ENCODE measurements around the gene MOGAT2.
"Not testable (repeated sequence)": the region's sequence is repeated elsewhere in the genome, so short reads cannot be mapped to it uniquely, and the experiment has no call there.

MOGAT2 gene

DNA sequence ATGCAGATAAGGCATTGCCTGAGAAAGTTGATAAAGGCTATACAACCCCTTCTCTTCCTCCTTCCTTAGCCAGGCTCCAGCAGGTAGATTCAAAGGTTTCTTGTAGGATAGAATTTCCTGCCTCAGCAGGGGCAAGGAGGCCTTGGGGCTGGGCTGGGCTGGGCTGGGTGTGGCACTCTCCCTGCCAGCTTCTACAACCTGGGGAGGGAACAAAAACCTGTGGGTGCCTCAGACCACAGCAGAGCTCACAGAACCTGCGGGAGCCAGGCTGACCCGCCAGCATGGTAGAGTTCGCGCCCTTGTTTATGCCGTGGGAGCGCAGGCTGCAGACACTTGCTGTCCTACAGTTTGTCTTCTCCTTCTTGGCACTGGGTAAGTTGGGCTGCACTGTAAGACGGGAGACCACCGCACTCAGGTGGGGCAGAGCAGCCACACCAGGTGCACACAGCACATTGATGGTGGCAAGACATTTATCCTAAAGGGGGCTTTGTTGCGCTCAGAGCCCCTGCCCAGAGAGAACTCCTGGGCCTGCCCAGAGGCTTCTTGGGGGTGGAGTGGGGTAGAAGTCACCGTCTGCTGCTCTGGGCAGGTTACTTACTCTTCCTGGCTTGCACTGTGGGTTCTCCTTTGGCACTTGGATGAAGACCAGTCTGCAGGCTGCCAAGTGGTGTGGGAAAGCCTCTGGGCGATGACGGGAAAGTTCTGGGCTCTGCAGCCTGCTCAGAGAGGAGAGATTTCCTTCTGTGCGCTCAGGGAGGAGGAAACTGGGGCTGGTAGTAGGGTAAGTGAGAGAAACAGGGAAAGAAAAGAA, at the start of gene MOGAT2:
Gene MOGAT2, plus strand, starts transcription at position 231 of the 811 bp plus-strand sequence. Its CDS starts 51 bp downstream, at position 282.
- DNase-seq (ENCODE audit: low spot score), result no peak

DNA sequence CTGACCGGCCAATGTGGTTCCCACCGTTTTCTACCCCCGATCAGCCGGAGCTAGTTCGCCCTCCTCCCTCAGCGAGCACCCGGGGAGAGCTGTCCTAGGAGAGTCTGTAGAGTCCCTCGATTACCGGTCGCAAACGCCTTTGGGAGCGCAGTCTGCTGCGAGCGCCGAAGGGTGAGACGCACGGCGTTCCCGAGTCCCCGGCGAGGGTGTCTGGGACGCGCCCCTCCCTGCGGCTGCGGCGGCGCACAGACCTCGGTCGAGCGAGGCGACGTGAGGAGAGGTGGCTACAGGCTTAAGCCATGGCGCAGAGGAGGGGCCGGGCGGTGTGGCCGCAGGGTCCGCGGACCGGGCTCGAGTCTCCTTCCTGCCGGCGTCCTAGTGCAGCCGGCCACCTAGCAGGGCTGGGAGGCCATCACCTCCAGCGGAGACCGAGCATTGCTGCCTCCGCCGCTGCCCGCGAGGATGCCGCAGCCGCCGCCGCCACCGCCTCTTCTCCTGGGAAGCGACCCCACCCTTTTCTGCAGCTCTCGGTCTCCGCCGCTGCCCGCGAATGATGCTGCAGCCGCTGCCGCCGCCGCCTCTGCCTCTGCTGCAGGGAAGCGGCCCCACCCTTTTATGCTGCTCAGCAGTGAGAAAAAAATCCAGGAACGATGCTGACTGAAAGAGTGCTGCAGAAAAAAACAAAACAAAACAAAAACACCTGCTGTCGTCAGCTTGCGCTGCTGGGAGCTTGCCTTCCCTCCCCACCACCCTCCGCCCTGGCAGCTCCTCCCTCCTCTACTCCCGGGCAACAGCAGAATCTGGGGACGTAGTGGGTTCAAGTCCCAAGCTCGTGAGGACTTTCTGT, 49.0 kb upstream of the MOGAT2 start, which contains the start of gene MAP6:
Gene MAP6, minus strand, starts transcription at position 588 of the 847 bp plus-strand sequence. CDS start 669 bp downstream, outside the sequence.
- DNase-seq (ENCODE audit: low spot score), result no peak

DNA sequence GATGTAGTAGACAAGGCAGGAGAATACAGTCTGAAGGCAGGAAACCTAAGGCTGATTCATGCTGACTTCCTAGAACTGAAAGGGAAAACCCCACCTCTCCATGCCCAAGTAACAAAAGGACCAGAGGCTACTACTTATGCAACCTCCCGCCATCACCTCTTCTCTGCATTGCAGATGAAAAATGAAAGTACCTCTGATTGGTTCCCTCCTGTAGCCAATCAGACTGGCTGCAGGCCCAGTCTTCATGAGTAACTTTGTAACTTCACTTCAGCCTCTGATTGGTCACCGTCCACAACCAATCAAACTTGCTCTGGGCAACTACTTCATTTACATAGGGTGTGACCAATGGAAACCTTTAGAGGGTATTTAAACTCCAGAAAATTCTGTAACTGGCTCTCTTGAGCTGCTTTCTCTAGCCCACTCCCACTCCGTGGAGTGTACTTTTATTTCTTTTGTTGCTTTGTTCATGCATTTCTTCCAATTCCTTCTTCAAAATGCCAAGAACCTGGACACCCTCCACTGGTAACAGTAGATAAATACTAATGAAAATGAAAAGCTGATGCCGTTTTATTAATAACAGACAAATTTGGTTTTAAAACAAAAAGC, 43.6 kb upstream of the MOGAT2 start:
- no peak for DNase-seq (ENCODE audit: low spot score)

DNA sequence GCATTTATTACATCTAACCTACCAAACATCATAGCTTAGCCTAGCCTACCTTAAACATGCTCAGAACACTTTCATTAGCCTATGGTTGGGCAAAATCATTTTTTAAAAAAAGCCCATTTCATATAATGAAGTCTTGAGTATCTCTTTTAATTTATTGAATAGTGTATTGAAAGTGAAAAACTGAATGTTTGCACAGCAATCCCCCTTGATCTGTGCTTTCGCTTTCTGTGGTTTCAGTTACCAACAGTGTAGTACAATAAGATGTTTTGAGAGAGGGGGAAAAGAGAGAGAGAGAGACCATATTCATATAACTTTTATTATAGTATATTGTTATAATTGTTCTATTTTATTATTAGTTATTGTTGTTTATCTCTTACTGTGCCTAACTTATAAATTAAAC, 40.4 kb upstream of the MOGAT2 start:
- DNase-seq (ENCODE audit: low spot score), result no peak

DNA sequence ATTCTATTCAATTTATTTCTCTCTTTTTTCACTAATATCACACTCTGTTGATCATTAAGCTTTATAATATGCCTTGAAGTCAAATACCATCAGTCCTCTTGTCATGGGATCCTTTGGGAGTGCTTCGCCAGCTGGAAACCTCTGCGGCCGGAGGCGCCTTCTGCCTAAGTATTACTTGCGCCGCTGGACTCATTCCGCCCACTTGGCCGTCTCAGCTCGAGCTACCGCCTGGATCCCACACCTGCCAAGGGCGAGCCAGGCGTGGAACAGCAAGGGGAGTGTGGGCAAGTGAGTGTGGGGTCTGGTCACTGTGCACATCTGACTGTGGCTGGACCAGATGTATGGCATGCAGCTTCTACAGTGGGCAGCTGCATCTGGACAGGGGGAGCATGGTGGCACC, 39.7 kb upstream of the MOGAT2 start:
- no peak for DNase-seq (ENCODE audit: low spot score)

DNA sequence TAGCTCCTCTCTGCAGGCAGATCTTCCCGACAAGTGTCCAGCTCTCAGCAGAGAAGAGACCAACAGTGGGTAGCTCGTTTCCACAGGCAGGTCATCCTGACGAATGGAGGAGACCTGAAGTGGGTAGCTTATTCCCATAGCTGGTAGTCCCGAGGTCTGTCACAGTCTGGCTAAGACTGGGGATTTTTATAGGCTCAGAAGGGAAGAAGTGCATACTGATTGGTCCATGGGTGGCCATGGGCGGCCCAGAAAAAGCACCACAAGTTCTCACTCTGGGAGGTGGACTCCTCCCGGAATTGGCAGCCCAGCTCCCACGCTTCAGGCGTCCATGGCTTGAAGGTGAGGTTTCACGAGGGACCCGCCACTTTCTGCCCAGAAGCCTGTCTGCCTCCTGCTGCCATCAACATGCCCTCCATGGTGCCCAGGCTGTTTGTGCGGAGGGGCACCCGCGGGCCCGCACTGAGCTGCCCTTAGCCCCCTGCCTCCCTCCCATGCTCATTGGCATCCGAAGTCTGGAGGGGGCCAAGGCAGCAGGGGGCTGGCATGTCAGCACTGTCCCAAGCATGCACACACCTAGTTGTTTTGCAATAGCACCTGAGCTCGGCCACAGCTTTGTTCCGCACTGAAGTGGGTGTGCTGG, 38.9 kb upstream of the MOGAT2 start:
- DNase-seq (ENCODE audit: low spot score), result no peak

DNA sequence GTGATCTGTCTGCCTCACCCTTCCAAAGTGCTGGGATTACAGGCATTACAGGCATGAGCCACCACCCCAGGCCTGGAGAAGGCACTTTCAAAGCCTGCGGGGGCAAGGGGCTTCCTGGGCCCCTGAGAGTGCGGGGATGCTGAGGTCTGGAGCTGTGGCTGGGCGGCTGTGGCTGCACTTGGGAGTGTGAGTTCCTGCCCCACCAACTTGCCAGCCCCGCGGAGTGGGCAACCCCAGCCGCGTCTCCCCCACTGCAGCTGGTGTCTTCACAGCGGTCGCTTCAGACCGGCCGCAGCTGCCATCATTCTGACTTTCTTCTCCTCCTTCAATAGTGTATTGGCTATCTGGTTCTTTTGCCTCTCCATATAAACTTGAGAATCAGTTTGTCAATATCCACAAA, 38.1 kb upstream of the MOGAT2 start:
- no peak for DNase-seq (ENCODE audit: low spot score)

DNA sequence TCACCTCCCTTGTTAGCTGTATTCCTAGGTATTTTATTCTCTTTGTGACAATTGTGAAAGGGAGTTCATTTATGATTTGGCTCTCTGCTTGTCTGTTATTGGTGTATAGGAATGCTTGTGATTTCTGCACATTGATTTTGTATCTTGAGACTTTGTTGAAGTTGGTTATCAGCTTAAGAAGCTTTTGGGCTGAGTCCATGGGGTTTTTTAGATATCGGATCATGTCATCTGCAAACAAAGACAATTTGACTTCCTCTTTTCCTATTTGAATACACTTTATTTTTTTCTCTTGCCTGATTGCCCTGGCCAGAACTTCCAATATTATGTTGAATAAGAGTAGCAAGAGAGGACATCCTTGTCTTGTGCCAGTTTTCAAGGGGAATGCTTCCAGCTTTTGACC, 33.8 kb upstream of the MOGAT2 start:
- not testable (repeated sequence) for DNase-seq (ENCODE audit: low spot score)

DNA sequence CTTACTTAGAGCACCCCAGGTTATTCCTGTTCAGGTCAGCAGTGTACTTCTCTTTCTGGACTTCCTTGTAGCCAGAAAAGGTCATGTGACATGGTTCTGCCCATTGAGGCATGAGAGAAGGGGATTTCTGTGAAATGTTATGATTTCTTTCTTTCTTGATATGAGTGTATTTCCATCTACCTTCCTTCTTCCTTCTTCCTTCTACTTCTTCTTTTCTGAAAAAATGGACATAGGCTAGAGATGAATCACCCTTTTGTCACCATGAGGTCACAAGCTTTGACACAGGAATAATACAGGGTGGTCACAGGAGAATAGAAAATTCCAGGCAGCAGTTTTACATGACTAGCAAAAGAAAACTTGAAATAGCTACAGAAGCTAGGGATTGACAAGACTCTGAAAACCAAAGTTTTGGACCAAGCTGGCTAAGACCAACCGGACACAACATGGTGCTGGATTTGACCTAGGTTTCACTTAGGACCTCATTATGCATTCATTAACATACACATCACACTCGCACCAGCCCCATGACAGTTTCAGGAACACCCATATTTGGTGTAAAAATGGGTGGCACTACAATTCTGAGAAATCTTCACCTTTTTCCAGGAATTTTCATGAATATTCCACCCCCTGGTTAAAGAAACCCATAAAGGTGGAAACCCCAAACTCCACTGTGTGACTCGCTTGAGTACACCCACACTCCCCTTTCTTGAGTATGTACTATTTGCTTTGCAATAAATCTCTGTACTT, 27.6 kb upstream of the MOGAT2 start:
- no peak for DNase-seq (ENCODE audit: low spot score)

DNA sequence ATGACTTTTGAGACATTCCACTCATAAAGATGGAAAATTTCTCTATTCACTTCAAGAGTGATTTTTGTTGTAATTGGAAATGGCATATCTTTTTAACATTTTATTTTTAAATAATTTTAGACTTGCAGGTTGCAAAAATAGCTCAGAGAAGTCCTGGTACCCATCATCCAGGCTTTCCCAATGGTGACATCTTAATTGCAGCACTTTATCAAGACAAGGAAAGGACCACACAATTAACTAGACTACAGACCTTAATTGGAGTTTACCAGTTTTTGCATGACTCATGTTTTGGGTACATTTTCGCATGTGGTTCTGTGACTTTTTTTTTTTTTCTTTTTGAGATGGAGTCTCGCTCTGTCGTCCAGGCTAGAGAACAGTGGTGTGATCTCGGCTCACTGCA, 25.8 kb upstream of the MOGAT2 start:
- no peak for DNase-seq (ENCODE audit: low spot score)

DNA sequence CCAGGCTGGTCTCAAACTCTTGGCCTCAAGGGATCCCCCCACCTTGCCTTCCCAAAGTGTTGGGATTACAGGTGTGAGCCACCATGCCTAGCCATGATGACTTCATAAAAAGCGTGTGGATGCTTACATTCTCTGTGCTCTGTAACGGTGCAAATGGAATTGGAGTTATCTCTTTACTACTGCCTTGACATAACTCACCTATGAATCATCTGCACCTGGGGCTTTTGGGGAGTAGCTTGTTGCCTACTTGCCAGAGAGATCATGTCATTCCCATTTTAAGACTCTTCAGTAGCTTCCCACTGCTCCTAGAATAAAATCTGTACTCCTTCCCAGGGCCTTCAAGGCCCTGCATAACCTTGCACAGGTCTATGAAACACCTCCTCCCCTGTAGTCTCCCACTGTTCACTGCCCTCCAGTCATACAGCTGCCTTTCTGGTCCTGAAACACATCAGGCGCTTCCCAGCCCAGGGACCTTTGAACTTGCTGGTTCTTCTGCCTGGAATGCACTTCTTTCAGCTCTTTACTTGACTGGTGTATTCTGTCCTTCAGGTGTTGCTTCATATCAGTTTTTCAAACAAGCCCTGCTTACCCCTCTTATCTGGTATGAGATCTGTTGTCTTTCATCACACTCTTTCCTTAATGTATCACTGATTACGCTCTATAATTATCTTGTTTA, 19.6 kb upstream of the MOGAT2 start:
- no peak for DNase-seq (ENCODE audit: low spot score)

DNA sequence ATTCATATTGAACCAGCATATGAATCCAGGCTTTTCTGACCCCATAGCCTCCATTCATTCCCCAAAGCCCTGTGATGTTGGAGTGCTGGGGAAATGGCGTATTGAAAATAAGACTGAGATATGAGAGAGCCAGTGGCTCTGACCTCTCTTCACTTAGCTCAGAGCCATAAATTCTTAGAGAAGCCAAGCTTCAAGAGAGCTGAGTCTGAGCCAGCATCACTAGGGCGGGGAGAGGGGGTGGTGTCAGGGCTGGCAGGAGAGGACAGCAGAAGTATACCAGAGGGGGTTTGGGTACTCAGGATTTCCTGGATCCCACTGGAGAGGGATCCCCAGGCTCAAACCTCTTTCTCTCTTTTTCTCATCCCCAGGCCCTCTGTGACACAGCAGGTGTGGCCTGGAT, 16.7 kb upstream of the MOGAT2 start:
- no peak for DNase-seq (ENCODE audit: low spot score)

DNA sequence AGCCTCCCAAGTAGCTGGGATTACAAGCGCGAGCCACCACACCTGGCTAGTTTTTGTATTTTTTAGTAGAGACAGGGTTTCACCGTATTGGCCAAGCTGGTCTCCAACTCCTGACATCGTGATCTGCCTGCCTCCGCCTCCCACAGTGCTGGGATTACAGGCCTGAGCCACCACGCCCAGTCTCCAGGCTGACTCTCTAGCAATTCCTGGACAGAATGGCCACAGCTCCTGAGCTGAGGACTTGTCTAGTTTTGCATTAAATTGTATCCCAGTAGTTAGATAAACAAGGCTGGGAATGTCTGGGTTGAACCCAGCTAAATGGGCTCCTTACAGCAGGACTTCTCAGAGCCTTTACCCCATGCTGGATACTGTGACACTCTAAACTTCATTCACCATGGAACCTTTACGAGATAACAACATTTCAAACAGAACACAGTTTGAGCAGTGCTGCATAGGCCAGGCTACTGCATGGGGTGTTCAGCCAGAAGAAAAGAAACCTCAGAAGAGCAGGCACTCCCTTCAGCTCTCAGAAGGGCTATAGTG, 13.9 kb upstream of the MOGAT2 start:
- DNase-seq (ENCODE audit: low spot score), result no peak

DNA sequence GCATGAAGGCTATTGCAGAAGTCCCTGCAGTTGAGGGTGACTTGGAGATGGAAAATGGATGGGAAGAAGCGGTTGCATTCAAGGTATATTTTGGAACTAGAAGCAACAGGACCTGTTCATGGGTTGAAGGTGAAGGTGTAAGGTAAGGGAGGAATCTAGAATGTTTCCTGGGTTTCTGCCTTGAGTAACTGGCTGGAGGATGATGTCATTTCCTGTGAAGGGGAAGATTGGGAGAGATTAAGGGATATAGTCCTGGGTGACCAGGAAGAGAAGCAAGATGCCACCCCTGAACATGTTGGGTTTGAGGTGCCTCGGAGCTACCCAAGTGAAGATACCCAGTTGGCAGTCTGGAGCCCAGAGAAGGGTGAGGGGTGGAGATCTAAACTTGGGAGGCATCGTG, 12.1 kb upstream of the MOGAT2 start:
- no peak for DNase-seq (ENCODE audit: low spot score)

DNA sequence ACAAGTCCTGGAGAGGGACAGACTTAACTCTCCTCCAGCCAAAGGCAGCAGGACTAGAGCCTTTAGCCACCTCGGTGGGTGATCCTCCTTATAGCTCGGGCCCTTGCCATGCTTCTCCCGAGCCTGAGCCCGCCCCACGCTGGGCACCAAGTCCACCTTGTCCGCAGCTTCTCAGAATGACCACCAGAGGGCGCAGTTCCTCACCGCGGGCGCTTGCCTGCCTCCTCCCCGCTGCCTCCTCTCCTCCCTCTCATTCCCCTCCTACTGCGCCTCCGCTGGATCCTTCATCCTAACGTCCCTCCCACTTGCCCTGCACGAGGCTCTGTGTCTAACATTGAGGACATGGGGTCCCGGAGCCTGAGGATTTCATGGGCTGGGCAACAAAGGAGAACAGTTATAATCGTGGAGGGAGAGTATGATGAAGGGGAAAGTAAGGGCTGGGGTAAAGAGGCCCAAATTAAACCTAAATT, 11.3 kb upstream of the MOGAT2 start:
- DNase-seq (ENCODE audit: low spot score), result peak; percentile 41

DNA sequence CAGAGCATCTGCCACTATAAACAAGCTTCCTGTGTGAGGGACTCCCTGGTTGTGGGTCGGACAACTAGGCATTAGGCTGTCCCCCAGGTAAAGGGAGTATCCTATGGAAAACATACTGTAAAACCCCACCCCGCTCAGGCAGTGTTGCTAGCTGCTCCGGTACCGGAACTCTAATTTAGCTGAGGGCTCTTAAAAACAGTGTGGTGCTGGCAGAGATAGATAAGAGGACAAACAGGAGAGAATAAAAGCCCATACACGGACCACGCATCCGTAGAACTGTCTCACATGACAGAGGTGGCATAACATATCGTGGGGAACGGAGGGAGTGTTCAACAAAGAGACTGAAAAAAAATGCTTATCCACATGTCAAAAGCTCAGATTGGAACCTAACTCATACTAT, 3.4 kb upstream of the MOGAT2 start:
- no peak for DNase-seq (ENCODE audit: low spot score)

DNA sequence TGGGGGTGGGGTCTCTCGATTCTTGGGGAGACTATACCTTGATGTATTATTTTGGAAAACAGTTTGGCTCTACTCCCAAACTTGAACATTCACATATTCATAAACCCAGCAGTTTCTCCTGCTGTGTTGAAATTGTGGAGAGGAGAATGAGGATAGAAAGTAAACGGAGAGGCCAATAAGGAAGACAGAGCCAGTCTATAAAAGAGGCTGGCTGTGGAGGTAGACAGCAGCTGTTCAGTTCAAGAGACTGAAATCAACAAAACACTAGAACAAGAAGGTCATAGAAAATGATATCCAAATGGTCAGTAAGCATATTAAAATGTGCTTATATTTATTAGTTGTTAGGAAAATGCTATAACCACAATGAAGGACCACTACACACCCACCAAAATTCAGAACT, 1.9 kb upstream of the MOGAT2 start:
- no peak for DNase-seq (ENCODE audit: low spot score)

DNA sequence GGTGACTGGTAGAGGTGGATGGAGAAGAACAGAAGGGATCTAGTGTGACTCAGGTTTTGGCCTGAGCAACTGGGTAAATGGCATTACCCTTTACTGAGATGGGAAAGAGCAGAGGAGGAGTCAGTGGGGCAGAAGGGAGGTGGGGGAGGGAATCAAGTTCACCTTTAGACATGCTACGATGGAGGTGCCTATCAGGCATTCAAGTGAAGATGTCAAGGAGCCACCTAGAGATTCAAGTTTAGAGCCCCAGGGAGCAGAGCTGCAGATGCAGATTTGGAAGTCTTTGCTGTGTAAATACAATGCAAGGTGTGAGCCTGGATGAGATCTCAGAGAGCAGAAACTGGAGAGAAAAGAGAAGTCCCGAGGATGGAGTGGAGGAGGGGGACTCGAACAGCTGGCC, 979 bp upstream of the MOGAT2 start:
- no peak for DNase-seq (ENCODE audit: low spot score)

DNA sequence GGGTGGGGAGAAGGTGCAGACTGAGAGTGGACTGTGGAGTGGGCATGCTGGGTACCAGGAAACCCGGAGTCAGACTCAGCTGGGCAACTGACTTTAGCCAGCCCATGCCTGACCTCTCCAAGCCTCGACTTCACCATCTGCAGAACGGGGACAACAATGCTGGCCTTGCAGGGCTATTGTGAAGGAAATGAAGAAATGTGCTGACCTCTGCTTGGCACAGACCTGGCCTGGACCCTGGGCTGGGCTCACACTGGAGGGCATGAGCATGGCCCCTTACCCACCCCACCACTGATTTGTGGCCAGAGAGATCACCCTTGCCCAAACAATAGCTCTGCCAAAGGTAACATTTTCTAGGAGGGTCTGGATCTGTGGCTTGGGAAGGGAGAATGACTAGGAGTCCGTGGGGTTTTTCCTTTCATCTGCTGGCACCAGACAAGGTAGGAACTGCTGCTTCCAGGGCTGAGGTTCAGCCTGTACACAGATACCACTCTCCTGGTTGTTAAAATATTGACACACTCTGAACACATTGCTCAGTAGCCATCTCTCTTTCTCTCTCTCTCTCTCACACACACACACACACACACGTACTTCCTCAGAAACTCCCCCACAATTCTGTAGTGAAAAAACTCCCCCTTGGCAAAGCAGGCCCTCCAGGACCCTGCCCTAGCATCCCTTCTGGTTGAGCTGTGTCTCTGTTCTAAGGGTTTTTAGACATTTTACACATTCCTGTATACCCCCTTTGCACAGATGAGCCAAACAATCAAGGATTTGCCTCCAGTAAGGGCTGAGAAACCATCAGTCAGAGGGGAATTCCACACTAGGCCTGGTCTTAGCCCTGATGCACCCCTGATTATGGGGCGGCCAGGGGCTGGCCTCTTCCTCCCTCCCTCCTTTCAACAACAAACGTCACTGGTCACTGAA, 1.0 kb downstream of the MOGAT2 start:
- no peak for DNase-seq (ENCODE audit: low spot score)
